GM21390 (cell line): Measurements from ENCODE around the gene MIS18A.
"Not testable (repeated sequence)": the region's sequence is repeated elsewhere in the genome, so short reads cannot be mapped to it uniquely, and the experiment has no call there.

Source experiments
- ATAC-seq: cut with Tn5 transposase; IDR thresholded peaks from one replicate; pipeline ENCODE4 v1.9.1; 2021; ENCODE audit not compliant: unreplicated experiment

The MIS18A gene

DNA sequence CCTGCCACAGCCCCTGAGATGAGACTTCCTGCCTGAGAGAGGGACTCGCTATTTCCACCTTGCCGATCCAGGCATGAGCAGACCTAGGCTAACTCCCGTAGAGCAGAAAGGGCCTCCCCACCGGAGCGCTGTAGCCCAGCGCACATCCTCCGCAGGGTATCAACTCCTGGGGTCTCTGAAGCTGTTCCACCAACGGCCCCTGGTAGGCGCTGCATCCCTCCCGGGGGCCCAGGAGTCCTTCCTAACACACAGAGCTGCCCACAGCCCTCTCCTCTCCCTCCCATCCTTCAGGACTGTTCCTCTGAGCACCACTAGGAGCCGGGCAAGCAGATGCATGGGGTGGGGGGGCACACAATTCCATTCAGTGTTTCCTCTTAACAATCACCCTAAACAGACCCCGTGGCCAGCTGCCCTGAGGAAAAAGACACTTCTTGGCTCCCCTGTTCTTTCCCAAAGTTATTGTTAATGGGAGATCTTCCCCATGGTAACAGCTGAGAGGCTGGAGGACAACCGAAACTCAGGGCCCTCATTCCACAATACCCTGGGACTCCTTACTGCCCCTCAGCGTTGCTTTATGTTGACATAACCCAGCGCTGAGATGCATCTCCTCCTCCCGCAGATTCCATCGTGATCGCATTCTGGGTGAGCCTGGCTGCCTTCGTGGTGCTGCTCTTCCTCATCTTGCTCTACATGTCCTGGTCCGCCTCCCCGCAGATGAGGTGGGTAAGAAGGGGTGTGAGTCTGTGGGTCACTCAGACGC is 27.4 kb upstream of the MIS18A start:
- ATAC-seq = no peak

DNA sequence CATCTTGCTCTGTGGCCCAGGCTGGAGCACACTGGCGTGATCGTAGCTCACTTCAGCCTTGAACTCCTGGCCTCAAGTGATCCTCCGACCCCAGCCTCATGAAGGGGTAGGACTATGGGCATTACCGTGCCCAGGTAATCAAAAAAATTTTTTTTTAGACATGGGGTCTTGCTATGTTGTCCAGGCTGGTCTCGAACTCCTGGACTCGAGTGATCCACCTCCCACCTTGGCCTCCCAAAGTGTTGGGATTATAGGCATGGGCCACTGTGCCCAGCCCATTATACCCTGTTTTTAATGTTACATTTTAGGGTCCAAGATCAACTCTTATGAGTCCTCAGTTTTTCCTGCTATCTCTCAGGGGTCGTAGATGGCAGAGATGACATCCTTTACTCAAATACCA is 26.1 kb upstream of the MIS18A start:
- ATAC-seq = no peak

DNA sequence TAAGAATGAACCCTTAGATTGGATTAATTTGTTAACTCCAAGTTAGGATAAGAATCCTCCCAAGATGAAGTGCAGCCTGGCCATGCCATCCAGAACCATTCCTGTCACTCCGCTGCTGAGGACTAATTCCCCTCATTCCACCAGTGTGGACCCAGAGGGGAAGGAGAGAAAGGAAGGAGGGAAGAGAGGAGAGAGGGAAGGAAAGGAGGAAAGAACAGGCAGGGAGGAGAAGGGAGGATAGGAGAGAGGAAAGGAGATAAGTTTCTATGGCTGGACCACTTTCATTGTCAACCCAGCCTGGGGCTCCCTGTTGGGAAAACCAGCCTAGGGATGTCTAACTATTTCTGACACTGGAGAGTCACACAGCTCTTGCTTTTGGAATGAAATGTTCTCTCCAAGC is 24.5 kb upstream of the MIS18A start:
- ATAC-seq = no peak

DNA sequence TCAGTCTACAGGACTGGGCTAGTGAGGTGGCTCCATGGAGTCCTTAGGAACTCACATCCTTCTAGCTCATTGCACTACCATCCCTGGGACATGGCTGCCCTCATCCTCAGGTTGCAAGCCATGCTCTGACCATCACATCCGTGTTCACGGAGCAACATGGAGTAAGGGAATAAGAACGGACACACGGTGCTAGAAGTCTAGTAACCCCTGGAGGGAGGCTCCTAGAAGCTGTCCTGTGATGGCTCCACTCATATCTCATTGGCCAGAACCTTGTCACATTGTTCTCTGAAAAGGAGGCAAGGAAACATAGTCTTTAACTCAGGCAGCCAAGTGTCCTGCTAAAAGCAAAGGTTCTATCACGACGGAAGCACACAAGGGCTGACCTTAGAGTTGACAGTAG is 23.7 kb upstream of the MIS18A start:
- no peak for ATAC-seq

DNA sequence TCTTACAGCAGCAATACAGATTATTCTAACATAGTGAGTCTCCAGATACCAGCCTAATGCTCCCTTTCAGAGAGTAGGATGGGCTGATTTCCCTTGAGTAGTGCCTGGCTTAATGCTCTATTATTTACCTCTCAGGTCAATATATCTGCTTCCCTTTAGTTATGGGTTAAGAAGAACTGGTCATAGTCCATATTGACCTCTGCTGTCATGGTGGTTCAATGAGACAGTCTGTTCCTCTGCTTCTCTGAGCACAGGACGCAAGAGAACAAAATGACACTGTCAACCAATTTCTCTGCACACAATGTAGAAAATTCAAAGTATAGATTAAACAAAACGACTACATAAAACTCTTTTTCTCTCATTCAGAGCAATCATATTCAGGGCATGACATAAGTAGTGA is 22.7 kb upstream of the MIS18A start:
- no peak for ATAC-seq

DNA sequence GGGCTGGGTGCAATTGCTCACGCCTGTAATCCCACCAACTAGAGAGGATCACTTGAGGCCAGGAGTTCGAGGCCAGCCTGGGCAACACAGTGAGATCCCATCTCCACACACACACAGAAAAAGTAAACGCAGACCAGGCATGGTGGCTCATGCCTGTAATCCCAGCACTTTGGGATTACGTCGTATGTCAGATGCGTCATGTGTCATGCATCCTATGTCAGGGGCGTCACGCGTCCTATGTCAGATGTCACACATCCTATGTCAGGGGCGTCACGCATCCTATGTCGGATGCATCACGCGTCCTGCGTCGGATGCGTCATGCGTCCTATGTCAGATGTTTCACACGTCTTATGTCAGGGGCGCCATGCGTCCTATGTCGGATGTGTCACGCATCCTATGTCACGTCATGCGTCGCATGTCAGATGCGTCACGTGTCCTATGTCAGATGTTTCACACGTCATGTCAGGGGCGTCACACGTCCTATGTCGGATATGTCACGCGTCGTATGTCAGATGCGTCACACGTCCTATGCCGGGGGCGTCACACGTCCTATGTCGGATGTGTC is 21.4 kb upstream of the MIS18A start:
- ATAC-seq = no peak

DNA sequence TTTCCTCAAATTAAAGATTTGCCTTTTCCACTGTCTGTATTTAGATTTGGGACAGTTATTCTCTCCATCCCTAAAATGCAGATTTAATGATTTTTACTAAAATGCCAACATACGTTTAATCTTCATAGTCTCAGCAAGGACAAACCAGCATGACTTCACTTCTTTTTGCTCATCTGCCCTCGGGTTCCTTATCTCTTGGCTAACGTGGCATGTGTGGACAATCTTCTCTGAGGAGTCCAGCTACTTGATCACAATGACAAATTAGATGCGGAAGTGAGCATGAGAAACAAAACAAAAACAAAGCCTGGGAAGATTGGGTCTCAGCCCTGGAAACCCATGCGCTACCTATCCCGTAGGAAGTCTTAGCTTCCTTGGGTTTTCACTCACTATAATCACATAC is 20.8 kb upstream of the MIS18A start:
- no peak for ATAC-seq

DNA sequence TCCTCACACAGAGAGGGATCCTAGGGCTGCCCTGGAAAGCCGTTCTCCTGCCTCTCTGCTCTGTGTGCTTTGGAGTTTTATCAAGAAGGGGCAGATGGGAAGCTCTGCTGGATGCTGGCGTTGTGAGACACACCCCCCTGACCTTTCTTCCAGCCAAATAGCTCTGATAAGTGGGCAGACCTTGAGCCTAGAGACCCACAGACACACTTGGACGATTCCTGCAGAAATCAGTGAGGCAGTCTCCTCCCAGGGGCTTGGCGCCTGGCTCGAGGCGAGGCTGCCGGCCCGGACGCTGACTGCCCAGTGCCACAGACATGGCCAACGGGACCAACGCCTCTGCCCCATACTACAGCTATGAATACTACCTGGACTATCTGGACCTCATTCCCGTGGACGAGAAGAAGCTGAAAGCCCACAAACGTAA is 19.8 kb upstream of the MIS18A start, which contains the start of gene MRAP:
MRAP (plus strand) TSS at position 198 of the 424 bp plus-strand sequence; CDS start at position 315, 117 bp downstream.
- ATAC-seq = no peak

DNA sequence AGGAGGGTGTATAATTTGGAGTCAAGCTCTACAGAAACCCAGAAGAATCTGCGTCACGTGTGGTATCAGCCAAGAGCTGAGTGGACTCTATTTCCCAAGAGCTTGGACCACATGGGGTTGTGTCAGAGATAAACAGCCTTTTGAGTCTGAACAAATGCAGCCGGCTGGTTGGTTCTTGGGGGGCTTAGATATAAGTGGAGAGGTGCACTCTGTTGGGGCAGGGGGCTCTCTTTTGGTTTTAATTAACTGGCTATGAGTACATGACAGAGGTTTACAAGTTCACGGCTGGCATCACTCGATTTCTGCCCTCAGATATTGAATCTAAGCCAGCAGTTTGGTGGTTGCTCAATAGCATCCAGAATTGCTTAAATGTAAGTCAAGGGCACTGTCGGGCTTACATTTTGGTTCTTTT is 19.3 kb upstream of the MIS18A start:
- ATAC-seq = no peak

DNA sequence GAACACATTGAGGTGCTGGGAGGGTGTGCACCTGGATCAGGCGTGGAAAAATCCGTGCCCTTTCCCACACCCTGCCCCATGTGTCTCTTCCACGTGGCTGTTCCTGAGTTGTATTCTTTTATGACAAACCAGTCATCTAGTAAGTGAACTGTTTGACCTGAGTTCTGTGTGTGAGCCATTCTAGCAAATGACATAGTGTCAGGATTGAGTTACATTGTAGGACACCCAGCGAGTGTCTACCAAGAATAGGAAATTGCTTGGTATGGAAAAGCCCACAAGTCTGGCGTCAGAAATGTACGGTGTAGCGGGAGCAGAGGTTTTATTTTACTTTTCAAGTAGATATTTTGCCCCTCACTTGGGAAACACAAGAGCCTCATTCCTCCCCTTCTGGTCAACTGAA is 18.6 kb upstream of the MIS18A start:
- no peak for ATAC-seq

DNA sequence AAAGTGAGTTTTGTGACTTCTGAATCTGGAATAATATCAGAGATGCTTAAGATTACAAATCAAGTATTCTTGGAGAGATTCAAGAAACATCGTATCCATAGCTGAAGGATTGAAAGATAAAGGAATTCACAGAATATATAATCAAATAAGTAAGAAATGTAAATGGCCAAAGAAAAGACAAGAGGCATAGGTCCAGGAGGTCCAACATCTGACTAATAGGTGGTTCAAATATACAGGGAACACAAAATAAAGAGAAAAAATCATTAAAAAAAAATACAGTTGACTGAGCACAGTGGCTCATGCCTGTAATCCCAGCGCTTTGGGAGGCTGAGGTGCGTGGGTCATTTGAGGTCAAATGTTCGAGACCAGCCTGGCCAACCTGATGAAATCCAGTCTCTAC is 6.6 kb upstream of the MIS18A start:
- no peak for ATAC-seq

DNA sequence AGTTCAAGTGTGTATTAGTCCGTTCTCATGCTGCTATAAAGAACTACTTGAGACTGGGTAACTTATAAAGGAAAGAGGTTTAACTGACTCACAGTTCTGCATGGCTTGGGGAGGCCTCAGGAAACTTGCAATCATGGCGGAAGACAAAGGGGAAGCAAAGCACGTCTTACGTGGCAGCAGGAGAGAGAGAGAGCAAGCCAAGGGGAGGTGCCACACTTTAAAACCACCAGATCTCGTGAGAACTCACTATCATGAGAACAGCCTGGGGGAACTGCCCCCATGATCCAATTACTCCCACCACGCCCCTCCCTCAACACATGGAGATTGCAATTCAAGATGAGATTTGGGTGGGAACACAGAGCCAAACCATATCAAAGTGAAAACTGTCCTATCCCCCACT is 4.1 kb upstream of the MIS18A start:
- no peak for ATAC-seq

DNA sequence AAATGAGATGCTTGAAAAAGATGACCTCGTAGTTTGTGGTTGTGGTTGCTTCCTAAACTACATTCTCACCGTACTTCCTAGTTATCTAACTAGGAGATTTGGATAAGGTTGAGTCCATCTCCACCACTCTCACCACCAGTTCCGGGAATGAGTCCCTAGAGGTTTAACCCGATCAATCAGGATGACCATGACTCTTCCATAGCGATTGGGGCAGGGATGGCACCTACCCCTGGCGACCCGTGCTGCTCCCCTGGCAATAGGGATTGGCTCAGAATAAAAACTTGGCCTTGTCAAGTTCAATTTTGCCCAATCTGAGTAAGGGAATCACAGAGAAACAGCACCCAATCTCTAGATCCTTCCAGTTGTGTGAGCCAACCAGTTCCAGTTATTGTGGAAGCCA is 2.7 kb upstream of the MIS18A start:
- no peak for ATAC-seq

DNA sequence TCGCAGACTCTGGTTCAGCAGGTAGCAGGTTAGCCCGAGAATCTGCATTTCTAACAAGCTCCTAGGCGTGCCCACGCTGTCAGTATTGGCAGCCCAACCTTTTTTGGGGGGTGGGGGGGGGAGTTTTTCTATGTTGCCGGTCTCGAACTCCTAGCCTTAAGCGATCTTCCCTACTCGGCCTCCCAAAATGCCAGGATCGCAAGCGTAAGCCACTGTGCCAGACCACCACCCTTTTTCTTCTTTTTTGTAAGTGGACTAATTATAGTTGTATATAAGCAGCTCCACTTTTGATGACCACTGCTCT is 480 bp upstream of the MIS18A start:
- no peak for ATAC-seq

DNA sequence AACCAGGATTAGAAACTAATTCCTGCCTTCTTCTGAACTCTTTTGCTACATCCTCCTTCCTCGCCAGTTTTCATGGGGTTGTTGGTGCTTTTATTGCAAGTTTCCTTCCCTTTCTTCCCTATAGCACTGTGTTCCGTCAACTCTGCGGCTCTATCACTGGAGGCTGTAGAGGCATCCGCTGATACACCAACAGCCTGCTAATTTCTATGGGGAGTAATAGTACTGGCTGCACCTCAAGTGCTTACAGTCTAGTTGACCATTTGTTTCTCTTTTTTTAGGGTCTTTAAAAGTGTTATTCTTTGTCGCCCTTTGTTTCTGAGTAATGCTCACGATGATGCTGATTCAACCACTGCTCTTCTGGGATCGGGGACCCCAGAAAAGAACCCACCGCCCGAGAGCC is 746 bp downstream of the MIS18A start:
- no peak for ATAC-seq

DNA sequence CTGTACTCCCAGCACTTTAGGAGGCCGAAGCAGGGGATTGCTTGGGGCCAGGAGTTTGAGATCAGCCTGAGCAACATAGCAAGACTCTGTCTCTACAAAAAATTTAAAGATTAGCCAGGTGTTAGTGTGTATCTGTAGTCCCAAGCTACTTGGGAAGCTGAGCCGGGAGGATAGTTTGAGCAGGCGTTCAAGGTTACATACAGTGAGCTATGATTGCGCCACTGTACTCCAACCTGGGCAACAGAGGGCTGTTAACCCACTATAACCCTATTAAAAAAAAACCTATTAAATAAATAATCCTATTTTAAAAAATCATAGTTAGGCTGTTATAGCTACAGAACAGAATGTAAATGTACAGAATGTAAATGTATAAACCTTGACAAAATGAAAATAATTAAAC is 2.2 kb downstream of the MIS18A start:
- no peak for ATAC-seq

DNA sequence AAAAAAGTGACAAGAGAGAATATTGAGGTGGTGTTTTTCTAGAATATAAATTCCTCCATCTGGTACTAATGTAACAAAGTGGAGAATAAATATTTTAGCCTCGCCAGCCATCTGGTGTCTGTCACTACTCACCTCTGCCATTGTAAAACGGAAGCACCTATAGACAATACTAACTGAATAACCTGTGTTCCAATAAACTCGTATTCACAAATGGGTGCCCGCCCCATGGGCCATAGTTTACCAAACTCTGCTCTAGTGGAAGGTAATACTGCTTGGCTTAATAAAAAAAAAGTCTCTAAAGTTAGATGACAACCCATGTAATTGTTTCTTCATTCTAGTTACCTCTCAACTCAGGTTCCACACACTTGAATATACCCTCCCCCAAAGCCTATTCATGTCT is 8.1 kb downstream of the MIS18A start:
- no peak for ATAC-seq

DNA sequence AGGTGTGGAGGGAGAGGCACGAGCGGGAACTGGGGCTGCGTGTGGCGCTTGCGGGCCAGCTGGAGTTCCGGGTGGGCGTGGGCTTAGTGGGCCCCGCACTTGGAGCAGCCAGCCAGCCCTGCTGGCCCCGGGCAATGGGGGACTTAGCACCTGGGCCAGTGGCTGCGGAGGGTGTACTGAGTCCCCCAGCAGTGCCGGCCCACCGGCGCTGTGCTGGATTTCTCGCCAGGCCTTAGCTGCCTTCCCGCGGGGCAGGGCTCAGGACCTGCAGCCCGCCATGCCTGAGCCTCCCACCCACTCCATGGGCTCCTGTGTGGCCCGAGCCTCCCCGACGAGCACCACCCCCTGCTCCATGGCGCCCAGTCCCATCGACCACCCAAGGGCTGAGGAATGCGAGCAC is 13.5 kb downstream of the MIS18A start:
- ATAC-seq = not testable (repeated sequence)

DNA sequence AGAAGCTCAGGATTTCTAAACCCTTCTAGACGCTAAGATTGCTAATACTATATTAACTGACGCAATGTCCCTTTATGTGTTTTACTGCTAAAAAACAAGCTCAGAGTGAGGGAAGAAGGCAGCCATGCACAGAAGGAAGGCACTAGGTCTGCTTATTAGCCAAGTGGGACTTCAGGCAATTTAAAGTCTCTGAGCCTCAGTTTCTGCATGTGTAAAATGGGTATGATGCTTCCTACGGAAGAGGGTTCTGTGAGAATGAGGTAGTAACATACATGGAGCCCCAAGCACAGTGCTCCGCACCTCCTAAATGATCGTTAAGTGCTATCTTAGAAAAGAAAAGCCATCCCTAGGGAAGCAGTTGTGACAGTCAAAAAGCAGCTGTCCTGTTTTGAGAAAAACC is 16.9 kb downstream of the MIS18A start:
- ATAC-seq = no peak

DNA sequence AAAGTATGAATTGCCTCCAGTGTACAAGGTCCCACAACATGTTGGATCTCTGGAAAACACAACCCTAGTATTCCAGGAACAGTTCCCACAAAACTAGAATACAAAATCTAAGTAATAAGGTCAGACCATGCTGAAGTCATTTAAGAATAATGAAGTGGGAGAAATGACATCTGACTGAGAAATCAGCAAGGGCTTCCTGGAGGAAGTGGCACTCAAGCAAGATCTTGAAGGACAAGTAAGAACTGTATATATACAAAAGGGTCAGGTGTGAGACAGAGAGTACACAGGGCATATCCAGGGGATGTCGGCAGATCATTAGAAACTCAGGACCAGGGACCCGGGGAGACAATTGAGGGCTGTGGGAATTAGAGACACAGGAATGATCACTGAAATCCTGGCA is 18.7 kb downstream of the MIS18A start:
- no peak for ATAC-seq

DNA sequence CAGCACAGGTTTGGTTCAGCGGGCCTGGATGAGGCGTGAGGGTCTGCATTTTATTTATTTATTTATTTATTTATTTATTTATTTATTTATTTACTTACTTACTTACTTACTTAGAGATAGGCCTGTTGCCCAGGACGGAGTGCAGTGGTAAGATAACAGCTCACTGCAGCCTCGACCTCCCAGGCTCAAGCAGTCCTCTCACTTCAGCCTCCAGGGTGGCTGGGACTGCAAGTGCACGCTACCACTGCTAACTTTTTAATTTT is 20.1 kb downstream of the MIS18A start:
- not testable (repeated sequence) for ATAC-seq

DNA sequence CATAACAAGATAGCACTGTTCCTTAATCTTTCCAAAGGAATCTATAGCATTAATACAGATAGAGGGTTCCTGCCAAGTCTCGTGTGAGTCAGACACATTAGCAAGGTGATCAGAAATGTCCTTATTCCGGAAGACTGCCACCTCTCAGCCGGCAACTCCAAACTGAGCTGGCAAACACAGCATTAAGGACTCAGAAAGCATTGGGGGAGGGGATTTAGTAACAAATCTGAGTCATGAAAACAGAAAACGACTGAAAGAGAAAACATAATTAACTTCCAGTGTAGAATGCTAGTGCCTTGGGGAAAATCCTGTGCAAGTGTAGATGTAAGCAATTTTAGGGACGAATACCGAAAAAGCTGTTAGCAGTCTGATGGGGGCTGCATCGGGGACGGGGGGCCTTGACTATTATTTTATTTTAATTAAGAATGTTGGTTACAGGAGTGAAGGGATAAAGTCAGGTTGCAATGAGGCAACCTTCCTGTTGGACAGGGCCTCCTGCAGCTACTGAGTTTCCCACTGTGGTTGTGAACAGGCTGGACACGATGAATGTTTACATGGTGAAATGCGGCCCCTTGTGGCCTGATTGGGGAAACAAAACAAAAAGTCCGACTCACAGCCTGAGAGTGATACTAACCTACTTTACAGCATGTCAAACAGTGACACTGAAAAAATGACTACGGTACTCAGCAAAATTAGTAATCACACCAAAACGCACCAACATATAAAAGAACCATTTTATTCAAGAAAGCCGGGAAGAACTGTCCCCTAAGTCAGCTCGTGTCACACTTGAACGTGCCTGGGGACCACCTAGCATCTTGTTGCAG is 20.7 kb downstream of the MIS18A start:
- peak; percentile 76 for ATAC-seq
